ENCODE data around the gene PLD3. TPM values are rescaled to one million over a fixed set of nuclear protein-coding genes. Genes with fewer than 3 reads are reported as not detected.

Gene PLD3
- total RNA-seq, 2 donors from 2014 or later: 386 to 531 TPM

DNA sequence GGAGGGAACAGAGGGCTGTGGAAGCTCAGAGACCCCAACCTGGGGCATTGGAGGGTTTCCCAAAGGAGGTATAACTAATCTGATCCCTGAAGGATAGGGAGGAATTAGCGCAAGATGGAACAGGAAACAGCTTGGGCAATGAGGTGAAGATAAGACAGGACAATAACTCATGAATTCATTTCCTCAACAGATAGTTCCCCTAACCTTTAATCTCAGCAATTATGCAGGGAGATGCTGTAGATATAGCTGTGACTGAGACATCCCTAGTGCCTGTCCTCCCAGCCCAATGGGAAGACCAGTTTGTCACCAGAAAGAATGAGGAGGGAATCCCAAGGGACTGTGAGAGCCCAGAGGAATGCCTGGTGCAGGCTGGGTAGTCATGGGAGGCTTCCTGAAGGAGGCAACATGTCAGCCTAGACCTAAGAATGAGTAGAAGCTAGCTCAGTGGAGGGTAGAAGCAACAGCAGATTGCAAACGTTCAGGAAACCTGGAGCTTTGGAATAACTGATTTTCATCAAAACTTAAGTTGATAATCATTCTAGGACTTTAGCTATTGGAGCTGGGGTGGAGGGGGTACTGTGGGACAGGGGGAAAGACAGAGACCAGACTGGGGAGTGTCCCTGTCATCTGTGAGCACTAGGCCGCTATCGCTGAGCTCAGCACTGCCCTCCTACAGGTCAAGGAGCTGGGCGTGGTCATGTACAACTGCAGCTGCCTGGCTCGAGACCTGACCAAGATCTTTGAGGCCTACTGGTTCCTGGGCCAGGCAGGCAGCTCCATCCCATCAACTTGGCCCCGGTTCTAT is 22.7 kb downstream of the PLD3 start:
- DNase-seq (ENCODE audit: low spot score): no peak
- no peak overlapping the region for H3K27ac ChIP-seq
- H3K36me3 ChIP-seq: peaks cover 60% of the 10 kb centered on the region
- no peak overlapping the region for H3K4me3 ChIP-seq
- TF ChIP-seq, protein P1, sequence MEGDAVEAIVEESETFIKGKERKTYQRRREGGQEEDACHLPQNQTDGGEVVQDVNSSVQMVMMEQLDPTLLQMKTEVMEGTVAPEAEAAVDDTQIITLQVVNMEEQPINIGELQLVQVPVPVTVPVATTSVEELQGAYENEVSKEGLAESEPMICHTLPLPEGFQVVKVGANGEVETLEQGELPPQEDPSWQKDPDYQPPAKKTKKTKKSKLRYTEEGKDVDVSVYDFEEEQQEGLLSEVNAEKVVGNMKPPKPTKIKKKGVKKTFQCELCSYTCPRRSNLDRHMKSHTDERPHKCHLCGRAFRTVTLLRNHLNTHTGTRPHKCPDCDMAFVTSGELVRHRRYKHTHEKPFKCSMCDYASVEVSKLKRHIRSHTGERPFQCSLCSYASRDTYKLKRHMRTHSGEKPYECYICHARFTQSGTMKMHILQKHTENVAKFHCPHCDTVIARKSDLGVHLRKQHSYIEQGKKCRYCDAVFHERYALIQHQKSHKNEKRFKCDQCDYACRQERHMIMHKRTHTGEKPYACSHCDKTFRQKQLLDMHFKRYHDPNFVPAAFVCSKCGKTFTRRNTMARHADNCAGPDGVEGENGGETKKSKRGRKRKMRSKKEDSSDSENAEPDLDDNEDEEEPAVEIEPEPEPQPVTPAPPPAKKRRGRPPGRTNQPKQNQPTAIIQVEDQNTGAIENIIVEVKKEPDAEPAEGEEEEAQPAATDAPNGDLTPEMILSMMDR (IDR thresholded peaks at IDR 0.05): no peak
- H3K27me3 ChIP-seq (replicated peaks; ENCODE audit: insufficient read depth): no peaks in the 10 kb centered on the region
- no peaks in the 10 kb centered on the region for H3K9me3 ChIP-seq
- ATAC-seq (ENCODE audit: insufficient number of reproducible peaks, low FRiP score, low read depth): no peak
- no peaks in the 10 kb centered on the region for H3K4me1 ChIP-seq (ENCODE audit: control insufficient read depth in 1 of 2, low read depth in 2 of 2)

DNA sequence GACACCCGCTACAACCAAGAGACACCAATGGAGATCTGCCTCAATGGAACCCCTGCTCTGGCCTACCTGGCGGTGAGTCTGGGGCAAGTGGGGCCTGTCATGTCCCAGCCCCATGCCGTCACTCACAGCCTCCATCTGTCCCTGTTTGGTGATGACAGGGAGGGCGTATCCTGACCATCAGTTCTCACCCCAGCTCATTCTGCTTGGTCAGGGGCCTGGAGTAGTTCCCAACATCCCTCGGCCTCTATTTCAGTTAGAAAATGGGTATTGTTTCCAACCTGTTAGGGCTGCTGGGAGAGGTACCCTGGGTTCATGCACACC is 23.3 kb downstream of the PLD3 start:
- H3K36me3 ChIP-seq: peaks cover 62% of the 10 kb centered on the region
- TF ChIP-seq, protein P1 (IDR thresholded peaks at IDR 0.05): no peak
- no peak for ATAC-seq (ENCODE audit: insufficient number of reproducible peaks, low FRiP score, low read depth)

DNA sequence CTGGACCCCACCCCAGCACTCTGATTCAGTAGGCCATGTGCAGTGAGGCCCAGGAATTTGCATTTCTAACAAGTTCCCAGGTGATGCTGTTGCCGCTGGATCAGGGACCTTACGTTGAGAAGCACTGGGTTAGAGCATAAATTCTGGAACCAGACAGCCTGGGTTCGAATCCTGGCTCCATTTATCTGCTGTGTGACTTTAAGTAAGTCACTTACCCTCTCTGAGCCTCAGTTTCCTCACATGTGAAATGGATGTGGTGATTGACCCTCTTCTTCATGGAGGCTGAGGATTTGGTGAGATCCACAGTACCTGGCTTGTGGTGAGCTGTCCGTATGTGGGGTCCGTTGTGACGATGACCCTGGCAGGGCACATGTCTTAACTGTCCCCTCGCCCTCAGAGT is 25.6 kb downstream of the PLD3 start:
- H3K4me3 ChIP-seq: no peak overlapping the region
- no peaks in the 10 kb centered on the region for H3K4me1 ChIP-seq (ENCODE audit: control insufficient read depth in 1 of 2, low read depth in 2 of 2)
- ATAC-seq (ENCODE audit: insufficient number of reproducible peaks, low FRiP score, low read depth): no peak
- no peak for DNase-seq (ENCODE audit: low spot score)
- H3K36me3 ChIP-seq: peaks cover 58% of the 10 kb centered on the region
- H3K9me3 ChIP-seq: no peaks in the 10 kb centered on the region
- TF ChIP-seq, protein P1 (IDR thresholded peaks at IDR 0.05): no peak
- no peak overlapping the region for H3K27ac ChIP-seq
- H3K27me3 ChIP-seq (replicated peaks; ENCODE audit: insufficient read depth): no peaks in the 10 kb centered on the region

More for the DNA sequence above, 23.3 kb downstream of the PLD3 start:
- no peak for DNase-seq (ENCODE audit: low spot score)
- H3K9me3 ChIP-seq: no peaks in the 10 kb centered on the region
- H3K27me3 ChIP-seq (replicated peaks; ENCODE audit: insufficient read depth): no peaks in the 10 kb centered on the region
- H3K4me3 ChIP-seq: no peak overlapping the region
- no peak overlapping the region for H3K27ac ChIP-seq
- no peaks in the 10 kb centered on the region for H3K4me1 ChIP-seq (ENCODE audit: control insufficient read depth in 1 of 2, low read depth in 2 of 2)

DNA sequence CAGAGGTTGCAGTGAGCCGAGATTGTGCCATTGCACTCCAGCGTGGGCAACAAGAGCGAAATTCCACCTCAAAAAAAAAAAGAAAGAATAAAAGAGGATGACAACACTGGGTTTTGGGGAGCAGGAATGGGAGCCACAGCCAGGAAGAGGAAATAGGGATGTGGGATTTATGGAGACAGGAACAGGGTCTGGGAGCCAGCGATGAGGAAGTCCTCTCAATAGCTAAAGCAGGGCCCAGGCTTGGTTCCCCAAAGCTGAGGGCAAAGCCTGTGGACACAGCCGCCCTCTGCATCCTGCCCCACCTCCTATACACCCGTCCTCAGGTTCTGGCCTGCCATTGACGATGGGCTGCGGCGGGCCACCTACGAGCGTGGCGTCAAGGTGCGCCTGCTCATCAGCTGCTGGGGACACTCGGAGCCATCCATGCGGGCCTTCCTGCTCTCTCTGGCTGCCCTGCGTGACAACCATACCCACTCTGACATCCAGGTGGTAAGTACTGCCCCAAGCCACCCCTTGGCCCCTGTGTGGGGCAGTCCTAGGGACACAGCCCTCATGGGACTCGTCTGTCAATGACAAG is 27.9 kb downstream of the PLD3 start:
- Histone ChIP-seq H3K27ac (no peak overlapping the region), H3K9me3 (no peaks in the 10 kb centered on the region), H3K4me1 (ENCODE audit: control insufficient read depth in 1 of 2, low read depth in 2 of 2) (no peaks in the 10 kb centered on the region), H3K4me3 (no peak overlapping the region), H3K36me3 (peaks cover 43% of the 10 kb centered on the region), H3K27me3 (replicated peaks; ENCODE audit: insufficient read depth) (no peaks in the 10 kb centered on the region)
- ATAC-seq (ENCODE audit: insufficient number of reproducible peaks, low FRiP score, low read depth): no peak
- TF ChIP-seq, protein P1 (IDR thresholded peaks at IDR 0.05): no peak
- DNase-seq (ENCODE audit: low spot score): no peak

DNA sequence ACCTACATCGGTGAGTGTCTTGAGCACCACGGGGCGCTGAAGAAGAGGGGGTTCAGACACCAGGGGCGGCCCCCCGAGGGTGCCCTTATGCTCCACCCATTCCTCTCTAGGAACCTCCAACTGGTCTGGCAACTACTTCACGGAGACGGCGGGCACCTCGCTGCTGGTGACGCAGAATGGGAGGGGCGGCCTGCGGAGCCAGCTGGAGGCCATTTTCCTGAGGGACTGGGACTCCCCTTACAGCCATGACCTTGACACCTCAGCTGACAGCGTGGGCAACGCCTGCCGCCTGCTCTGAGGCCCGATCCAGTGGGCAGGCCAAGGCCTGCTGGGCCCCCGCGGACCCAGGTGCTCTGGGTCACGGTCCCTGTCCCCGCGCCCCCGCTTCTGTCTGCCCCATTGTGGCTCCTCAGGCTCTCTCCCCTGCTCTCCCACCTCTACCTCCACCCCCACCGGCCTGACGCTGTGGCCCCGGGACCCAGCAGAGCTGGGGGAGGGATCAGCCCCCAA is 29.4 kb downstream of the PLD3 start:
- peaks cover 33% of the 10 kb centered on the region for H3K36me3 ChIP-seq

More for the DNA sequence above, 29.4 kb downstream of the PLD3 start:
- H3K9me3 ChIP-seq: no peaks in the 10 kb centered on the region
- H3K4me1 ChIP-seq (ENCODE audit: control insufficient read depth in 1 of 2, low read depth in 2 of 2): no peaks in the 10 kb centered on the region
- no peak overlapping the region for H3K27ac ChIP-seq
- ATAC-seq (ENCODE audit: insufficient number of reproducible peaks, low FRiP score, low read depth) (no peak), DNase-seq (ENCODE audit: low spot score) (no peak)
- TF ChIP-seq, protein P1 (IDR thresholded peaks at IDR 0.05): no peak
- no peak overlapping the region for H3K4me3 ChIP-seq
- no peaks in the 10 kb centered on the region for H3K27me3 ChIP-seq (replicated peaks; ENCODE audit: insufficient read depth)

All from thoracic aorta (tissue), 2 donors.